Calu3 (cell line): ENCODE data around the gene GALNTL6. TPM values are rescaled to one million over a fixed set of nuclear protein-coding genes. Genes with fewer than 3 reads are reported as not detected.

Source experiments
- BruUV-seq: library from RNA; stranded (reverse); fragments of 400-500 nt; replicated peaks from 2 replicates; lab custom pipeline; 2021; lab: Mats Ljungman, UMichigan
- CTCF ChIA-PET: fragments of 300-600 bp; sonication (Branson Sonifier 250); formaldehyde crosslinking; loops from one replicate; lab custom pipeline; 2022; ENCODE audit warnings: antibody characterized with exemption; lab: Charles Lee
- DNase-seq: peaks from one replicate; pipeline ENCODE4 v3.0.0; 2022
- H3K27ac Mint-ChIP-seq: one replicate; pipeline ENCODE4 v1.8.0; 2022; ENCODE audit warnings: mixed read lengths; ENCODE audit not compliant: unreplicated experiment
- H3K27me3 Mint-ChIP-seq: one replicate; pipeline ENCODE4 v1.8.0; 2022; ENCODE audit warnings: mixed read lengths; ENCODE audit not compliant: unreplicated experiment
- H3K36me3 Mint-ChIP-seq: one replicate; pipeline ENCODE4 v1.8.0; 2022; ENCODE audit warnings: mild to moderate bottlenecking, moderate library complexity, mixed read lengths; ENCODE audit not compliant: insufficient read depth, unreplicated experiment
- H3K4me1 Mint-ChIP-seq: one replicate; pipeline ENCODE4 v1.8.0; 2022; ENCODE audit warnings: mild to moderate bottlenecking, low read depth, mixed read lengths; ENCODE audit not compliant: unreplicated experiment
- H3K4me3 Mint-ChIP-seq: one replicate; pipeline ENCODE4 v1.8.0; 2022; ENCODE audit warnings: mild to moderate bottlenecking, low read depth, moderate library complexity, mixed read lengths; ENCODE audit not compliant: unreplicated experiment
- H3K9me3 Mint-ChIP-seq: one replicate; pipeline ENCODE4 v1.8.0; 2022; ENCODE audit warnings: low read depth, mixed read lengths; ENCODE audit not compliant: unreplicated experiment
- CTCF ChIP-seq: fragments of 200-600 bp; IDR thresholded peaks from one replicate; pipeline ENCODE4 v1.8.0; 2022; ENCODE audit warnings: antibody characterized with exemption; ENCODE audit not compliant: unreplicated experiment
- intact Hi-C: fragments of 100-400 bp; cut with micrococcal nuclease; formaldehyde crosslinking; loops from one replicate; pipeline ENCODE4 v1.10.0; 2022; ENCODE audit not compliant: unreplicated experiment
- total RNA-seq: library from RNA; stranded (reverse); gene quantifications from 2 replicates; pipeline ENCODE4 v1.2.3, GENCODE V29; 2022

Gene GALNTL6
- total RNA-seq, 1 experiment from 2014 or later = not detected

GRCh38 chr4:172674811-172675210, 861.6 kb downstream of the GALNTL6 start:
- CTCF ChIA-PET = interaction anchor here (1.1 kb wide), 1 partner anchor 13 kb away, joined by 3 read pairs; no protein-coding TSS in a partner anchor
- TF ChIP-seq CTCF = no peak
- H3K4me1 Mint-ChIP-seq = no peaks in the 10 kb centered on the region
- intact Hi-C loops = no loop called here
- DNase-seq = no peak
- no peaks in the 10 kb centered on the region for H3K36me3 Mint-ChIP-seq
- BruUV-seq = no TSS peak
- no peaks in the 10 kb centered on the region for H3K27me3 Mint-ChIP-seq
- no peak overlapping the region for H3K27ac Mint-ChIP-seq
- H3K4me3 Mint-ChIP-seq = no peak overlapping the region
- peaks cover 8% of the 10 kb centered on the region for H3K9me3 Mint-ChIP-seq

- peaks cover 8% of the 10 kb centered on the region for H3K9me3 Mint-ChIP-seq
- H3K27ac Mint-ChIP-seq = no peak overlapping the region
- CTCF ChIA-PET = interaction anchor here (1.1 kb wide), 1 partner anchor 13 kb away, joined by 3 read pairs; no protein-coding TSS in a partner anchor
- H3K36me3 Mint-ChIP-seq = no peaks in the 10 kb centered on the region
- BruUV-seq = no TSS peak
- TF ChIP-seq CTCF = no peak
- intact Hi-C loops = no loop called here
- no peaks in the 10 kb centered on the region for H3K27me3 Mint-ChIP-seq
- no peak for DNase-seq
- H3K4me3 Mint-ChIP-seq = no peak overlapping the region
- H3K4me1 Mint-ChIP-seq = no peaks in the 10 kb centered on the region
Observed at GRCh38 chr4:172675232-172675631, 862.0 kb downstream of the GALNTL6 start.

GRCh38 chr4:172680691-172681090, 867.5 kb downstream of the GALNTL6 start:
- Mint-ChIP-seq H3K27ac (no peak overlapping the region), H3K36me3 (no peaks in the 10 kb centered on the region), H3K27me3 (no peaks in the 10 kb centered on the region), H3K9me3 (no peaks in the 10 kb centered on the region), H3K4me1 (no peaks in the 10 kb centered on the region), H3K4me3 (no peak overlapping the region)
- no peak for DNase-seq
- no peak for TF ChIP-seq CTCF
- intact Hi-C loops = no loop called here
- CTCF ChIA-PET = no interaction called here
- BruUV-seq = no TSS peak

- H3K4me3 Mint-ChIP-seq = no peak overlapping the region
- TF ChIP-seq CTCF = no peak
- CTCF ChIA-PET = no interaction called here
- no peak for DNase-seq
- intact Hi-C loops = no loop called here
- no peak overlapping the region for H3K27ac Mint-ChIP-seq
- H3K4me1 Mint-ChIP-seq = no peaks in the 10 kb centered on the region
- no TSS peak for BruUV-seq
- no peaks in the 10 kb centered on the region for H3K36me3 Mint-ChIP-seq
- no peaks in the 10 kb centered on the region for H3K27me3 Mint-ChIP-seq
- no peaks in the 10 kb centered on the region for H3K9me3 Mint-ChIP-seq
Observed at GRCh38 chr4:172683021-172683420, 869.8 kb downstream of the GALNTL6 start.
